CD14-positive monocyte (primary cell): ENCODE measurements around the gene CHFR. TPM values are rescaled to one million over a fixed set of nuclear protein-coding genes. Genes with fewer than 3 reads are reported as not detected.
"Not testable (repeated sequence)": the region's sequence is repeated elsewhere in the genome, so short reads cannot be mapped to it uniquely, and the experiment has no call there.

ENCODE experiments used
- DNase-seq, 3 donors: peaks; one replicate each; pipeline ENCODE4 v3.0.0-alpha.2; 2011 to 2022
- H2AFZ ChIP-seq: 2 replicates; pipeline ENCODE4 v1.6.0; 2012; ENCODE audit warnings: mild to moderate bottlenecking, low read depth, low read length, inconsistent platforms; ENCODE audit not compliant: insufficient read depth, poor library complexity, severe bottlenecking
- H3K27ac ChIP-seq, 2 donors: 1 replicate in 1 of 2; 2 replicates in 1 of 2; pipeline ENCODE4 v1.5.1; 2012 to 2013; ENCODE audit warnings: low read length in 2 of 2, control low read depth in 1 of 2, inconsistent platforms in 1 of 2, low read depth in 1 of 2, mild to moderate bottlenecking in 1 of 2
- H3K27me3 ChIP-seq, 2 donors: one replicate each; pipeline versions ENCODE4 v1.6.0 to v1.6.1; 2011 to 2013; ENCODE audit warnings: low read length in 2 of 2; ENCODE audit not compliant: control insufficient read depth in 2 of 2, insufficient read depth in 2 of 2
- H3K36me3 ChIP-seq, 2 donors: replicated peaks in 1 of 2; 1 replicate in 1 of 2; 2 replicates in 1 of 2; pipeline versions ENCODE4 v1.5.1 to v1.6.1; 2012 to 2013; ENCODE audit warnings: low read length in 2 of 2, control low read depth in 1 of 2, inconsistent platforms in 1 of 2, mild to moderate bottlenecking in 1 of 2; ENCODE audit not compliant: insufficient read depth in 2 of 2, control insufficient read depth in 1 of 2
- H3K4me1 ChIP-seq, 2 donors: 1 replicate in 1 of 2; 2 replicates in 1 of 2; pipeline versions ENCODE4 v1.5.1 to v1.6.1; 2012 to 2013; ENCODE audit warnings: low read length in 2 of 2, control low read depth in 1 of 2, inconsistent platforms in 1 of 2, mild to moderate bottlenecking in 1 of 2, moderate library complexity in 1 of 2; ENCODE audit not compliant: insufficient read depth in 2 of 2, control insufficient read depth in 1 of 2
- H3K4me2 ChIP-seq: replicated peaks from 2 replicates; pipeline ENCODE3; 2012; ENCODE audit warnings: low read length, moderate library complexity, mild to moderate bottlenecking; ENCODE audit not compliant: poor library complexity, severe bottlenecking; ENCODE audit errors: extremely low read depth
- H3K4me3 ChIP-seq, 3 experiments: fragments of 200-600 bp in 1 of 3; sonication (generic) in 1 of 3; replicated peaks in 1 of 3; 1 replicate in 2 of 3; 2 replicates in 1 of 3; pipeline ENCODE4 v1.5.1; 2011 to 2013; ENCODE audit warnings: low read length in 3 of 3, mild to moderate bottlenecking in 3 of 3, control low read depth in 2 of 3, low read depth in 2 of 3, inconsistent platforms in 1 of 3, moderate library complexity in 1 of 3
- H3K79me2 ChIP-seq: 2 replicates; pipeline ENCODE4 v1.6.0; 2012; ENCODE audit warnings: mild to moderate bottlenecking, control low read depth, inconsistent platforms, low read length, moderate library complexity; ENCODE audit not compliant: insufficient read depth
- H3K9ac ChIP-seq: 2 replicates; pipeline ENCODE4 v1.6.0; 2017; ENCODE audit warnings: low read length, mild to moderate bottlenecking; ENCODE audit not compliant: insufficient read depth, poor library complexity, severe bottlenecking
- H3K9me3 ChIP-seq, 2 donors: replicated peaks in 1 of 2; 1 replicate in 1 of 2; 2 replicates in 1 of 2; pipeline versions ENCODE4 v1.5.1 to v1.6.1; 2012 to 2013; ENCODE audit warnings: low read length in 2 of 2, control low read depth in 1 of 2; ENCODE audit not compliant: control insufficient read depth in 1 of 2, insufficient read depth in 1 of 2
- H4K20me1 ChIP-seq: 2 replicates; pipeline ENCODE4 v1.6.0; 2012; ENCODE audit warnings: mild to moderate bottlenecking, low read length, control low read depth, moderate library complexity; ENCODE audit not compliant: insufficient read depth
- H3K27ac Mint-ChIP-seq, 7 donors: one replicate each; pipeline ENCODE4 v1.8.0; 2020; ENCODE audit warnings: mild to moderate bottlenecking in 7 of 7, mixed read lengths in 7 of 7, moderate library complexity in 6 of 7, inconsistent platforms in 2 of 7
- H3K27me3 Mint-ChIP-seq, 3 donors: one replicate each; pipeline ENCODE4 v1.8.0; 2021 to 2022; ENCODE audit warnings: low read depth in 3 of 3, mild to moderate bottlenecking in 3 of 3, mixed read lengths in 3 of 3, moderate library complexity in 3 of 3, inconsistent platforms in 1 of 3
- H3K36me3 Mint-ChIP-seq, 2 donors: one replicate each; pipeline ENCODE4 v1.8.0; 2020; ENCODE audit warnings: mixed read lengths in 2 of 2, inconsistent platforms in 1 of 2, mild to moderate bottlenecking in 1 of 2
- H3K4me1 Mint-ChIP-seq: one replicate; pipeline ENCODE4 v1.8.0; 2020; ENCODE audit warnings: mild to moderate bottlenecking, mixed read lengths
- H3K4me3 Mint-ChIP-seq, 2 donors: one replicate each; pipeline ENCODE4 v1.8.0; 2020; ENCODE audit warnings: mild to moderate bottlenecking in 2 of 2, mixed read lengths in 2 of 2, moderate library complexity in 1 of 2
- H3K9me3 Mint-ChIP-seq, 7 donors: one replicate each; pipeline ENCODE4 v1.8.0; 2020 to 2022; ENCODE audit warnings: mixed read lengths in 7 of 7, mild to moderate bottlenecking in 6 of 7, moderate library complexity in 6 of 7, inconsistent platforms in 2 of 7
- WGBS: methylation state at CpG from one replicate; pipeline ENCODE4 v1.1.5; 2013; ENCODE audit warnings: missing lambda C conversion rate; ENCODE audit not compliant: insufficient coverage; 5-methylcytosine and 5-hydroxymethylcytosine counted together
- intact Hi-C, 2 donors: fragments of 100-400 bp; cut with micrococcal nuclease; formaldehyde crosslinking; loops; one replicate each; pipeline versions ENCODE4 v1.15.0 to v1.15.1; 2023
- polyA plus RNA-seq, 3 donors: library from polyadenylated mRNA; depleted of rRNA in 1 of 3; unstranded in 2 of 3; stranded (reverse) in 1 of 3; fragments of 300-500 nt in 2 of 3; fragments of >200 nt in 1 of 3; fragmentation: Illumina TruSeq in 2 of 3; gene quantifications; 1 replicate in 2 of 3; 2 replicates in 1 of 3; pipeline ENCODE4 v1.2.3, GENCODE V29; 2012 to 2021
- TF ChIP-seq, protein P1 (sequence below): fragments of 200-600 bp; IDR thresholded peaks from one replicate; pipeline ENCODE4 v1.8.0; 2022; ENCODE audit warnings: antibody characterized with exemption, mild to moderate bottlenecking

Gene CHFR
- polyA plus RNA-seq, 3 donors = 28.0 to 76.3 (median 39.3) TPM

DNA sequence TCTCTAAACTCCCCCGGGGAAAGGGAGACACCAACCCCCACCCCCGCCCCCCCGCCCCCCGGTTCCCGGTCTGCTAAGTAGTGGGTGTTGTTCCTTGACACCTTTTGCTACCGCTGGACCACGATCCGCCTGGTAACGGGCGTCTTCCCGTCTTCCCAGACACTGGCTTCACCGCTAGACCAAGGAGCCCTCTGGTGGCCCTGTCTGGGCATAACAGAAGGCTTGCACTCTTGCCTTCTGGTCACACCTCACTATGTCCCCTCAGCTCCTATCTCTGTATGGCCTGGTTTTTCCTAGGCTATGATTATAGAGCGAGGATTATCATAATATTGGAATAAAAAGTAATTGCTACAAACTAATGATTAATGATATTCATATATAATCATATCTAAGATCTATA is 78.0 kb downstream of the CHFR start:
- H3K4me1 Mint-ChIP-seq, H3K4me3 ChIP-seq, intact Hi-C loops, H3K9me3 Mint-ChIP-seq, H2AFZ ChIP-seq, H3K27me3 Mint-ChIP-seq, H3K9ac ChIP-seq, H3K27me3 ChIP-seq, H3K4me2 ChIP-seq, H3K4me3 Mint-ChIP-seq, H3K9me3 ChIP-seq, H3K4me1 ChIP-seq, H3K27ac ChIP-seq: not testable (repeated sequence)
- TF ChIP-seq, protein P1, sequence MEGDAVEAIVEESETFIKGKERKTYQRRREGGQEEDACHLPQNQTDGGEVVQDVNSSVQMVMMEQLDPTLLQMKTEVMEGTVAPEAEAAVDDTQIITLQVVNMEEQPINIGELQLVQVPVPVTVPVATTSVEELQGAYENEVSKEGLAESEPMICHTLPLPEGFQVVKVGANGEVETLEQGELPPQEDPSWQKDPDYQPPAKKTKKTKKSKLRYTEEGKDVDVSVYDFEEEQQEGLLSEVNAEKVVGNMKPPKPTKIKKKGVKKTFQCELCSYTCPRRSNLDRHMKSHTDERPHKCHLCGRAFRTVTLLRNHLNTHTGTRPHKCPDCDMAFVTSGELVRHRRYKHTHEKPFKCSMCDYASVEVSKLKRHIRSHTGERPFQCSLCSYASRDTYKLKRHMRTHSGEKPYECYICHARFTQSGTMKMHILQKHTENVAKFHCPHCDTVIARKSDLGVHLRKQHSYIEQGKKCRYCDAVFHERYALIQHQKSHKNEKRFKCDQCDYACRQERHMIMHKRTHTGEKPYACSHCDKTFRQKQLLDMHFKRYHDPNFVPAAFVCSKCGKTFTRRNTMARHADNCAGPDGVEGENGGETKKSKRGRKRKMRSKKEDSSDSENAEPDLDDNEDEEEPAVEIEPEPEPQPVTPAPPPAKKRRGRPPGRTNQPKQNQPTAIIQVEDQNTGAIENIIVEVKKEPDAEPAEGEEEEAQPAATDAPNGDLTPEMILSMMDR = peak; percentile 55
- Mint-ChIP-seq H3K27ac (peak overlapping the region in 1 of 7 donors; percentile 63), H3K36me3 (peaks cover 71 to 89% of the 10 kb centered on the region in 2 donors)
- 72% methylated on average over 3 of the region's 13 CpGs for WGBS
- peaks cover 20% of the 10 kb centered on the region for H3K79me2 ChIP-seq
- peak in 2 of 3 donors; percentile 19 to 20 for DNase-seq
- peaks cover 22% of the 10 kb centered on the region for H4K20me1 ChIP-seq
- H3K36me3 ChIP-seq = peaks cover 66 to 81% of the 10 kb centered on the region in 2 donors

DNA sequence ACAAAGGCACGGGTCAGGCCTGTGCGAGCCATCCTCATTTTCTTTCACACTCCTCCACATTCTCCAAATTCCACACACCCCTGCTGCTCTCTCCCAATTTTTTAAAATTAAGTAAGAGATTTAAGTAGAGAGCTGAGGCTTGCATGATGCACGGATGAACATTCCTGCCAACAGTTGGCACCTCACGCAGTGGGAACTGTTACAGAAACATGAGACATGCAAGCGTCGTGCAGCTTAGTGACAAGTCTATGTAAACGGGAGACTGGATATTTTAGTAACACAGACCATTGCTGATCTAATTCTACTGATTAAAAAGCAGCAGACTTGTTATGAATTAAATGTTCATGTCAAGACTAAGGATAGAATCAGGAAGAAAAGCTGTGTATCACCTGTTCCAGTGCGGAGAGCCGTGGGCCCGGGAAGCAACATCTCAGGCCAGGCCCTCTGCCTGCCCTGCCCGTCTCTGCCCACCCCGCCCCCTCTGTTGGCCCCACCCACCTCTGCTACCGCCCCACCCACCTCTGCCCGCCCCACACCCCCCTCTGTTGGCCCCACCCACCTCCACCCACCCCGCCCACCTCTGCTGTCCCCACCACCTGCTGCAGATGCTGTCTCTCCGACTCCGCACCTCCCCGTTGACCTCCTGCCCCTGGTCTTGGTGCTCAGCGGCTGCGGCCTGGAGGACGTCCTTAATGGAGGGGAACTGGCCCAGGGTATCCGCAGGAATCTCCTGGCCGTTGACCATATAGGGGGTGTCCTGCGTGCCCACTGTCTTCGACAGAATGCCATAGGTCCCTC is 79.9 kb downstream of the CHFR start:
- H3K27me3 ChIP-seq = no peaks in the 10 kb centered on the region
- peaks cover 71 to 89% of the 10 kb centered on the region in 2 donors for H3K36me3 Mint-ChIP-seq
- H3K4me2 ChIP-seq = no peak overlapping the region
- H3K4me3 ChIP-seq = no peak overlapping the region
- H3K4me1 ChIP-seq = no peaks in the 10 kb centered on the region
- DNase-seq = no peak
- H3K27ac Mint-ChIP-seq = peak overlapping the region in 3 of 7 donors; percentile 19 to 75 (median 44)
- H3K36me3 ChIP-seq = peaks cover 65 to 83% of the 10 kb centered on the region in 2 donors
- no peak overlapping the region for H3K4me3 Mint-ChIP-seq
- no peaks in the 10 kb centered on the region for H3K9me3 ChIP-seq
- H3K4me1 Mint-ChIP-seq = no peaks in the 10 kb centered on the region
- H3K27me3 Mint-ChIP-seq = no peaks in the 10 kb centered on the region
- H3K9me3 Mint-ChIP-seq = peaks cover 0 to 7% (median 5%) of the 10 kb centered on the region in 7 donors
- peaks cover 20% of the 10 kb centered on the region for H3K79me2 ChIP-seq
- intact Hi-C loops = no loop called here
- WGBS = 98% methylated on average over 11 of the region's 25 CpGs
- H4K20me1 ChIP-seq = peaks cover 24% of the 10 kb centered on the region
- H3K27ac ChIP-seq = no peak overlapping the region
- TF ChIP-seq, protein P1 = no peak
- H3K9ac ChIP-seq = no peak overlapping the region
- H2AFZ ChIP-seq = no peak overlapping the region
